Stomach smooth muscle (tissue), 2 donors: ENCODE measurements around the gene NAT10.
"Not testable (repeated sequence)": the region's sequence is repeated elsewhere in the genome, so short reads cannot be mapped to it uniquely, and the experiment has no call there.

Experiments
- H3K27ac ChIP-seq: one replicate; pipeline ENCODE4 v1.7.0; 2013; ENCODE audit warnings: mild to moderate bottlenecking, low read length, inconsistent platforms
- H3K27me3 ChIP-seq, 2 donors: one replicate each; pipeline ENCODE4 v1.7.0; 2013; ENCODE audit warnings: low read length in 2 of 2; ENCODE audit not compliant: insufficient read depth in 2 of 2, control insufficient read depth in 1 of 2
- H3K36me3 ChIP-seq, 2 donors: one replicate each; pipeline ENCODE4 v1.7.0; 2013; ENCODE audit warnings: low read length in 2 of 2; ENCODE audit not compliant: control insufficient read depth in 2 of 2, insufficient read depth in 2 of 2
- H3K4me1 ChIP-seq: one replicate; pipeline ENCODE4 v1.7.0; 2013; ENCODE audit warnings: low read length; ENCODE audit not compliant: control insufficient read depth, insufficient read depth
- H3K4me3 ChIP-seq, 2 donors: one replicate each; pipeline ENCODE4 v1.7.0; 2013; ENCODE audit warnings: low read length in 2 of 2
- H3K9ac ChIP-seq, 2 donors: one replicate each; pipeline ENCODE4 v1.7.0; 2013; ENCODE audit warnings: low read length in 2 of 2, mild to moderate bottlenecking in 1 of 2
- H3K9me3 ChIP-seq, 2 donors: one replicate each; pipeline ENCODE4 v1.7.0; 2013; ENCODE audit warnings: low read length in 2 of 2; ENCODE audit not compliant: control insufficient read depth in 2 of 2
- donor health status: healthy.
- donor health status: Pancreatic carcinoma.

Gene NAT10

GRCh38 chr11:34105079-34105956 is at the start of gene NAT10:
TSS of gene NAT10 (plus strand) at chr11:34105629. CDS start at chr11:34108226, 2,597 bp downstream.
- H3K9ac ChIP-seq, result peak within 1 kb of the TSS; percentile 97 to 100
- H3K36me3 ChIP-seq, result peaks cover 17 to 29% of the 10 kb centered on the region in 2 donors
- H3K9me3 ChIP-seq, result no peaks in the 10 kb centered on the region
- H3K4me1 ChIP-seq, result peaks cover 16% of the 10 kb centered on the region
- H3K27me3 ChIP-seq, result no peaks in the 10 kb centered on the region
- peak within 1 kb of the TSS; percentile 99 for H3K27ac ChIP-seq
- H3K4me3 ChIP-seq, result peak within 1 kb of the TSS; percentile 95 to 98

- Histone ChIP-seq H3K27ac (no peak overlapping the region), H3K4me1 (peaks cover 4% of the 10 kb centered on the region), H3K4me3 (no peak overlapping the region), H3K9me3 (no peaks in the 10 kb centered on the region), H3K27me3 (no peaks in the 10 kb centered on the region), H3K36me3 (peaks cover 0 to 5% of the 10 kb centered on the region in 2 donors), H3K9ac (no peak overlapping the region)
Observed at GRCh38 chr11:34056672-34057071, 48.8 kb upstream of the NAT10 start.

GRCh38 chr11:34063061-34063795 is 42.2 kb upstream of the NAT10 start:
- Histone ChIP-seq H3K4me1 (peaks cover 8% of the 10 kb centered on the region), H3K36me3 (peaks cover 0 to 8% of the 10 kb centered on the region in 2 donors), H3K27me3 (no peaks in the 10 kb centered on the region), H3K9me3 (no peaks in the 10 kb centered on the region), H3K4me3 (no peak overlapping the region), H3K27ac (no peak overlapping the region), H3K9ac (no peak overlapping the region)

- H3K4me3 ChIP-seq, result no peak overlapping the region
- peaks cover 0 to 8% of the 10 kb centered on the region in 2 donors for H3K36me3 ChIP-seq
- H3K27me3 ChIP-seq, result no peaks in the 10 kb centered on the region
- peaks cover 10% of the 10 kb centered on the region for H3K4me1 ChIP-seq
- H3K9ac ChIP-seq, result no peak overlapping the region
- H3K27ac ChIP-seq, result no peak overlapping the region
- H3K9me3 ChIP-seq, result no peaks in the 10 kb centered on the region
Observed at GRCh38 chr11:34064291-34064690, 41.1 kb upstream of the NAT10 start.

- Histone ChIP-seq H3K9ac (no peak overlapping the region), H3K27ac (no peak overlapping the region), H3K36me3 (peaks cover 0 to 8% of the 10 kb centered on the region in 2 donors), H3K9me3 (no peaks in the 10 kb centered on the region), H3K4me1 (peaks cover 10% of the 10 kb centered on the region), H3K27me3 (no peaks in the 10 kb centered on the region), H3K4me3 (no peak overlapping the region)
Observed at GRCh38 chr11:34065505-34066203, 39.8 kb upstream of the NAT10 start.

GRCh38 chr11:34066766-34067165 is 38.7 kb upstream of the NAT10 start:
- H3K9ac ChIP-seq, H3K27me3 ChIP-seq, H3K4me3 ChIP-seq, H3K36me3 ChIP-seq, H3K27ac ChIP-seq, H3K9me3 ChIP-seq: not testable (repeated sequence)
- peaks cover 10% of the 10 kb centered on the region for H3K4me1 ChIP-seq

GRCh38 chr11:34067383-34068065 is 37.9 kb upstream of the NAT10 start:
- Histone ChIP-seq H3K4me1 (peaks cover 10% of the 10 kb centered on the region), H3K9ac (no peak overlapping the region), H3K27me3 (no peaks in the 10 kb centered on the region), H3K4me3 (no peak overlapping the region), H3K36me3 (peaks cover 2 to 4% of the 10 kb centered on the region in 2 donors), H3K9me3 (no peaks in the 10 kb centered on the region), H3K27ac (no peak overlapping the region)

GRCh38 chr11:34068111-34068510 is 37.3 kb upstream of the NAT10 start:
- Histone ChIP-seq H3K27ac (no peak overlapping the region), H3K9ac (no peak overlapping the region), H3K27me3 (no peaks in the 10 kb centered on the region), H3K4me1 (peaks cover 10% of the 10 kb centered on the region), H3K9me3 (no peaks in the 10 kb centered on the region), H3K36me3 (peaks cover 7 to 10% of the 10 kb centered on the region in 2 donors), H3K4me3 (no peak overlapping the region)

GRCh38 chr11:34071306-34071705 is 34.1 kb upstream of the NAT10 start:
- H3K36me3 ChIP-seq, result peaks cover 15 to 22% of the 10 kb centered on the region in 2 donors
- H3K4me3 ChIP-seq, H3K9me3 ChIP-seq, H3K9ac ChIP-seq, H3K27ac ChIP-seq, H3K27me3 ChIP-seq: not testable (repeated sequence)
- peaks cover 10% of the 10 kb centered on the region for H3K4me1 ChIP-seq

GRCh38 chr11:34072041-34072440 is 33.4 kb upstream of the NAT10 start:
- Histone ChIP-seq H3K9me3 (no peaks in the 10 kb centered on the region), H3K9ac (no peak overlapping the region), H3K27me3 (no peaks in the 10 kb centered on the region), H3K27ac (no peak overlapping the region), H3K4me3 (no peak overlapping the region), H3K4me1 (peaks cover 10% of the 10 kb centered on the region), H3K36me3 (peaks cover 17 to 25% of the 10 kb centered on the region in 2 donors)
